Measurements from ENCODE around the gene TXNRD1. TPM values are rescaled to one million over a fixed set of nuclear protein-coding genes. Genes with fewer than 3 reads are reported as not detected.

The TXNRD1 gene
- polyA plus RNA-seq, 1 donor, result 32.7 TPM

- WGBS (ENCODE audit: insufficient coverage, low lambda C conversion rate), result 100% methylated on average over 5 of the region's 8 CpGs
Measured at GRCh38 chr12:104237930-104238329, 22.4 kb downstream of the TXNRD1 start.

DNA sequence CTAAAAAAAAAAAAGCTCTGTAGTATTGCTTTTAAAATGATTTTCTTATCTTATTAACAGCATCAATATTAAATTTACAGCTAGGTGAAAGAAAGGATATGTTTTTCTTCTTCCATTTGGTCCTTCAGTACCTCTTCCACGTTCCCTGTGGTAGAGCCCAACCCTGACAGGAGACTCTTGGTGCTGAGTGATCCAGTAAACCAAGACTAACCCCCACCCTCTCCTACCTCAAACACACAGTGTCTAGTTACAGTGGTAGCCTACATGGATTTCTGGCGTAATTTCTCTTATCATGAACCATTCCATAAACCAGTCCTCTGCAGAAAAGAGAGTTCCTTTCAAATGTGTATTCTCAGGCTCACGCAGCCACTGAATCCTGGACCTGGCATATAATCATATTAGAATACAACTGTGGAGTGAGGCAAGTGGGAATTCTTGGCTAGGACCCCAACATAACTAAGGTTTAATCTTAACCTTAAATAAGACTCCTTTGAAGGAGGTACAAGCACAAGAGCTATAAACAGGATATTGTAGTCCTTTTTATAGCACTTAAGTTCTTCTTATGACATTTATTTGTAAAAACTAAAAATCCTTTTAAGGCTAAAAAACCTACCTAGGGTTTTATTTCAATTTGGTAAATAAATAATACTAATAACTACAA, 27.1 kb downstream of the TXNRD1 start:
- no peak overlapping the region for H3K4me3 ChIP-seq (ENCODE audit: low read length)
- H3K9me3 ChIP-seq (ENCODE audit: control insufficient read depth, low read depth, low read length), result no peaks in the 10 kb centered on the region
- H3K27me3 ChIP-seq (ENCODE audit: control insufficient read depth, insufficient read depth, low read length), result peaks cover 4% of the 10 kb centered on the region
- no peaks in the 10 kb centered on the region for H3K36me3 ChIP-seq (ENCODE audit: control insufficient read depth, insufficient read depth, low read length)
- no peak overlapping the region for H3K27ac ChIP-seq (ENCODE audit: low read length)
- DNase-seq, result no peak
- H3K4me1 ChIP-seq (ENCODE audit: control insufficient read depth, insufficient read depth, low read length), result no peaks in the 10 kb centered on the region
- WGBS (ENCODE audit: insufficient coverage, low lambda C conversion rate), result no CpG with 5 or more reads among the region's 3 CpGs

More at GRCh38 chr12:104237930-104238329, 22.4 kb downstream of the TXNRD1 start:
- no peak overlapping the region for H3K27ac ChIP-seq (ENCODE audit: low read length)
- H3K4me1 ChIP-seq (ENCODE audit: control insufficient read depth, insufficient read depth, low read length), result no peaks in the 10 kb centered on the region
- no peaks in the 10 kb centered on the region for H3K36me3 ChIP-seq (ENCODE audit: control insufficient read depth, insufficient read depth, low read length)
- peaks cover 6% of the 10 kb centered on the region for H3K9me3 ChIP-seq (ENCODE audit: control insufficient read depth, low read depth, low read length)
- DNase-seq, result no peak
- no peak overlapping the region for H3K4me3 ChIP-seq (ENCODE audit: low read length)
- no peaks in the 10 kb centered on the region for H3K27me3 ChIP-seq (ENCODE audit: control insufficient read depth, insufficient read depth, low read length)

- no peak for DNase-seq
- no peak overlapping the region for H3K4me3 ChIP-seq (ENCODE audit: low read length)
- no peaks in the 10 kb centered on the region for H3K36me3 ChIP-seq (ENCODE audit: control insufficient read depth, insufficient read depth, low read length)
- peaks cover 4% of the 10 kb centered on the region for H3K27me3 ChIP-seq (ENCODE audit: control insufficient read depth, insufficient read depth, low read length)
- no peaks in the 10 kb centered on the region for H3K9me3 ChIP-seq (ENCODE audit: control insufficient read depth, low read depth, low read length)
- no peaks in the 10 kb centered on the region for H3K4me1 ChIP-seq (ENCODE audit: control insufficient read depth, insufficient read depth, low read length)
- H3K27ac ChIP-seq (ENCODE audit: low read length), result no peak overlapping the region
- WGBS (ENCODE audit: insufficient coverage, low lambda C conversion rate), result 38% methylated on average over 3 of the region's 4 CpGs
Measured at GRCh38 chr12:104243551-104243950, 28.0 kb downstream of the TXNRD1 start.

- Histone ChIP-seq H3K27me3 (ENCODE audit: control insufficient read depth, insufficient read depth, low read length) (peaks cover 4% of the 10 kb centered on the region), H3K27ac (ENCODE audit: low read length) (no peak overlapping the region), H3K4me3 (ENCODE audit: low read length) (no peak overlapping the region), H3K36me3 (ENCODE audit: control insufficient read depth, insufficient read depth, low read length) (no peaks in the 10 kb centered on the region), H3K4me1 (ENCODE audit: control insufficient read depth, insufficient read depth, low read length) (no peaks in the 10 kb centered on the region), H3K9me3 (ENCODE audit: control insufficient read depth, low read depth, low read length) (no peaks in the 10 kb centered on the region)
- no CpG with 5 or more reads among the region's 1 CpG for WGBS (ENCODE audit: insufficient coverage, low lambda C conversion rate)
- no peak for DNase-seq
Measured at GRCh38 chr12:104243971-104244370, 28.4 kb downstream of the TXNRD1 start.

DNA sequence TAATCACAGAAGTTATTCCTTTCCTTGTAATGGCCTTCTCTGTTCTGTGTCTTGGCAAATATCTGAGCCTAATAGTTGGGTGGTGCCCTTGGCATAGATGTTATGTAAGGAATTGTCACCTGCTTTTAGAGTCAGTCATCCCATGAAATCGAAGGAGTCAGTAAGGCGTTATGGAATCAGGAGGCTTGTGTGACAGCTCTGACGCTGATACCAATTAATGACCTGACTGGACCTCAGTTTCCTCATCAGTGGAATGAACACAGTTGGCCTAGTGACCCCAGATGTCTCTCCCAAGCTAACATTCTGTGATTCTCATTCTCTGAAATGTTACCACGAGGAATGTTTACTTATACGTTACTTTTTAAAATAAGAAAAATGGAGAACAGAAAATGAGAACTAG, 32.1 kb downstream of the TXNRD1 start:
- H3K4me3 ChIP-seq (ENCODE audit: low read length), result no peak overlapping the region
- WGBS (ENCODE audit: insufficient coverage, low lambda C conversion rate), result 100% methylated on average over 2 of the region's 5 CpGs
- DNase-seq, result no peak
- H3K9me3 ChIP-seq (ENCODE audit: control insufficient read depth, low read depth, low read length), result no peaks in the 10 kb centered on the region
- no peaks in the 10 kb centered on the region for H3K4me1 ChIP-seq (ENCODE audit: control insufficient read depth, insufficient read depth, low read length)
- no peak overlapping the region for H3K27ac ChIP-seq (ENCODE audit: low read length)
- peaks cover 4% of the 10 kb centered on the region for H3K27me3 ChIP-seq (ENCODE audit: control insufficient read depth, insufficient read depth, low read length)
- H3K36me3 ChIP-seq (ENCODE audit: control insufficient read depth, insufficient read depth, low read length), result no peaks in the 10 kb centered on the region

GRCh38 chr12:104248444-104248843, 32.9 kb downstream of the TXNRD1 start:
- DNase-seq, result no peak

GRCh38 chr12:104249017-104249416, 33.4 kb downstream of the TXNRD1 start:
- WGBS (ENCODE audit: insufficient coverage, low lambda C conversion rate), result 86% methylated on average over 1 of the region's 3 CpGs
- H3K9me3 ChIP-seq (ENCODE audit: control insufficient read depth, low read depth, low read length), result no peaks in the 10 kb centered on the region
- H3K4me1 ChIP-seq (ENCODE audit: control insufficient read depth, insufficient read depth, low read length), result no peaks in the 10 kb centered on the region
- no peak overlapping the region for H3K27ac ChIP-seq (ENCODE audit: low read length)
- no peaks in the 10 kb centered on the region for H3K27me3 ChIP-seq (ENCODE audit: control insufficient read depth, insufficient read depth, low read length)
- H3K4me3 ChIP-seq (ENCODE audit: low read length), result no peak overlapping the region
- no peaks in the 10 kb centered on the region for H3K36me3 ChIP-seq (ENCODE audit: control insufficient read depth, insufficient read depth, low read length)
- no peak for DNase-seq

More at GRCh38 chr12:104248444-104248843, 32.9 kb downstream of the TXNRD1 start:
- Histone ChIP-seq H3K27me3 (ENCODE audit: control insufficient read depth, insufficient read depth, low read length) (peaks cover 4% of the 10 kb centered on the region), H3K27ac (ENCODE audit: low read length) (no peak overlapping the region), H3K4me3 (ENCODE audit: low read length) (no peak overlapping the region), H3K36me3 (ENCODE audit: control insufficient read depth, insufficient read depth, low read length) (no peaks in the 10 kb centered on the region), H3K9me3 (ENCODE audit: control insufficient read depth, low read depth, low read length) (no peaks in the 10 kb centered on the region), H3K4me1 (ENCODE audit: control insufficient read depth, insufficient read depth, low read length) (no peaks in the 10 kb centered on the region)
- no CpG with 5 or more reads among the region's 8 CpGs for WGBS (ENCODE audit: insufficient coverage, low lambda C conversion rate)

- no peaks in the 10 kb centered on the region for H3K36me3 ChIP-seq (ENCODE audit: control insufficient read depth, insufficient read depth, low read length)
- H3K4me3 ChIP-seq (ENCODE audit: low read length), result no peak overlapping the region
- H3K4me1 ChIP-seq (ENCODE audit: control insufficient read depth, insufficient read depth, low read length), result no peaks in the 10 kb centered on the region
- DNase-seq, result no peak
- no peak overlapping the region for H3K27ac ChIP-seq (ENCODE audit: low read length)
- H3K9me3 ChIP-seq (ENCODE audit: control insufficient read depth, low read depth, low read length), result no peaks in the 10 kb centered on the region
- WGBS (ENCODE audit: insufficient coverage, low lambda C conversion rate), result 100% methylated on average over 1 of the region's 4 CpGs
- no peaks in the 10 kb centered on the region for H3K27me3 ChIP-seq (ENCODE audit: control insufficient read depth, insufficient read depth, low read length)
Measured at GRCh38 chr12:104249898-104250297, 34.3 kb downstream of the TXNRD1 start.

- DNase-seq, result no peak
- WGBS (ENCODE audit: insufficient coverage, low lambda C conversion rate), result no CpG with 5 or more reads among the region's 2 CpGs
- Histone ChIP-seq H3K4me1 (ENCODE audit: control insufficient read depth, insufficient read depth, low read length) (no peaks in the 10 kb centered on the region), H3K4me3 (ENCODE audit: low read length) (no peak overlapping the region), H3K27me3 (ENCODE audit: control insufficient read depth, insufficient read depth, low read length) (no peaks in the 10 kb centered on the region), H3K36me3 (ENCODE audit: control insufficient read depth, insufficient read depth, low read length) (no peaks in the 10 kb centered on the region), H3K9me3 (ENCODE audit: control insufficient read depth, low read depth, low read length) (no peaks in the 10 kb centered on the region), H3K27ac (ENCODE audit: low read length) (no peak overlapping the region)
Measured at GRCh38 chr12:104250366-104251125, 35.0 kb downstream of the TXNRD1 start.

GRCh38 chr12:104257913-104258472, 42.4 kb downstream of the TXNRD1 start:
- H3K4me3 ChIP-seq (ENCODE audit: low read length), result no peak overlapping the region
- H3K4me1 ChIP-seq (ENCODE audit: control insufficient read depth, insufficient read depth, low read length), result no peaks in the 10 kb centered on the region
- H3K27ac ChIP-seq (ENCODE audit: low read length), result no peak overlapping the region
- H3K36me3 ChIP-seq (ENCODE audit: control insufficient read depth, insufficient read depth, low read length), result no peaks in the 10 kb centered on the region
- no peaks in the 10 kb centered on the region for H3K9me3 ChIP-seq (ENCODE audit: control insufficient read depth, low read depth, low read length)
- DNase-seq, result no peak
- no peaks in the 10 kb centered on the region for H3K27me3 ChIP-seq (ENCODE audit: control insufficient read depth, insufficient read depth, low read length)
